OCI-LY7 (cell line): Measurements from ENCODE around the gene SCLT1. TPM values are rescaled to one million over a fixed set of nuclear protein-coding genes. Genes with fewer than 3 reads are reported as not detected.

Experiments
- BruUV-seq: library from RNA; stranded (reverse); fragments of 400-500 nt; replicated peaks from 2 replicates; lab custom pipeline; 2021; lab: Mats Ljungman, UMichigan
- CTCF ChIA-PET: fragments of 300-600 bp; sonication (Branson Sonifier 250); formaldehyde crosslinking; loops from one replicate; lab custom pipeline; 2022; ENCODE audit warnings: antibody characterized with exemption; ENCODE audit not compliant: unreplicated experiment; lab: Charles Lee
- POLR2A ChIA-PET: fragments of 300-600 bp; sonication (Branson Sonifier 250); formaldehyde crosslinking; loops from one replicate; lab custom pipeline; 2022; ENCODE audit warnings: antibody characterized with exemption; lab: Charles Lee
- DNase-seq: peaks from one replicate; pipeline ENCODE4 v3.0.0-alpha.2; 2015; ENCODE audit warnings: low spot score
- H2AFZ ChIP-seq: fragments of 200-600 bp; sonication (generic), shearing (Covaris generic); 2 replicates; pipeline ENCODE4 v1.6.1; 2014; ENCODE audit warnings: mild to moderate bottlenecking, antibody characterized with exemption, low read length, moderate library complexity
- H3K27ac ChIP-seq: fragments of 200-600 bp; sonication (generic); 2 replicates; pipeline ENCODE4 v1.5.1; 2014; ENCODE audit warnings: mixed run types, low read depth, mild to moderate bottlenecking, moderate library complexity, low read length, inconsistent platforms; ENCODE audit not compliant: poor library complexity, severe bottlenecking
- H3K36me3 ChIP-seq: fragments of 200-600 bp; sonication (generic); 2 replicates; pipeline ENCODE4 v1.6.1; 2014; ENCODE audit warnings: mild to moderate bottlenecking, antibody characterized with exemption, low read length, moderate library complexity, mixed read lengths; ENCODE audit not compliant: insufficient read depth
- H3K4me1 ChIP-seq: fragments of 200-600 bp; sonication (generic); 2 replicates; pipeline ENCODE4 v1.5.1; 2014; ENCODE audit warnings: mild to moderate bottlenecking, low read length; ENCODE audit not compliant: insufficient read depth, poor library complexity, severe bottlenecking
- H3K4me2 ChIP-seq: fragments of 200-600 bp; sonication (generic); 2 replicates; pipeline ENCODE4 v1.6.1; 2014; ENCODE audit warnings: mild to moderate bottlenecking, low read length
- H3K4me3 ChIP-seq: fragments of 200-600 bp; sonication (generic); 2 replicates; pipeline ENCODE4 v1.5.1; 2014; ENCODE audit warnings: mild to moderate bottlenecking, low read depth, low read length; ENCODE audit not compliant: poor library complexity, severe bottlenecking
- H3K79me2 ChIP-seq: fragments of 200-600 bp; sonication (generic); 2 replicates; pipeline ENCODE4 v1.6.1; 2016; ENCODE audit warnings: low read depth, mild to moderate bottlenecking, low read length, moderate library complexity, mixed read lengths; ENCODE audit not compliant: insufficient read depth
- H3K9me2 ChIP-seq: fragments of 200-600 bp; sonication (generic); 2 replicates; pipeline ENCODE4 v1.6.1; 2016; ENCODE audit warnings: mild to moderate bottlenecking, low read length, mixed read lengths; ENCODE audit not compliant: insufficient read depth
- H3K9me3 ChIP-seq: fragments of 200-600 bp; sonication (generic); 2 replicates; pipeline ENCODE4 v1.6.1; 2014; ENCODE audit warnings: mild to moderate bottlenecking, mixed run types, low read length, mixed read lengths
- H4K20me1 ChIP-seq: fragments of 200-600 bp; sonication (generic); 2 replicates; pipeline ENCODE4 v1.6.1; 2014; ENCODE audit warnings: mild to moderate bottlenecking, antibody characterized with exemption, low read length, moderate library complexity, mixed read lengths; ENCODE audit not compliant: insufficient read depth
- CTCF ChIP-seq: fragments of 200-600 bp; sonication (generic); conservative IDR thresholded peaks from 2 replicates; pipeline ENCODE4 v1.5.1; 2014; ENCODE audit warnings: mild to moderate bottlenecking, antibody characterized with exemption, low read length, moderate library complexity, mixed read lengths
- EZH2phosphoT487 ChIP-seq: fragments of 200-600 bp; sonication (generic); IDR thresholded peaks from 2 replicates; pipeline ENCODE4 v1.6.1; 2018; ENCODE audit warnings: low read depth, borderline replicate concordance, mild to moderate bottlenecking, mixed run types, antibody characterized with exemption, low read length, moderate library complexity, mixed read lengths
- intact Hi-C: fragments of 100-400 bp; cut with micrococcal nuclease; formaldehyde crosslinking; loops from one replicate; pipeline ENCODE4 v1.10.0; 2022; ENCODE audit not compliant: unreplicated experiment
- total RNA-seq, 2 experiments: library from RNA; depleted of rRNA in 1 of 2; stranded (reverse); fragments of >200 nt in 1 of 2; shearing (Covaris generic) in 1 of 2; gene quantifications; 2 replicates each; pipeline ENCODE4 v1.2.3, GENCODE V29; 2014 to 2022

The SCLT1 gene
- total RNA-seq, 2 experiments from 2014 or later, result 36.9 to 42.0 TPM

GRCh38 chr4:128865132-128865531, 228.2 kb downstream of the SCLT1 start:
- Histone ChIP-seq H3K27ac (no peak overlapping the region), H3K36me3 (peaks cover 100% of the 10 kb centered on the region), H3K4me2 (no peak overlapping the region), H3K79me2 (peaks cover 11% of the 10 kb centered on the region; the same call in 1 of the 2 replicates), H3K9me2 (no peaks in the 10 kb centered on the region), H2AFZ (no peak overlapping the region), H3K4me1 (peaks cover 5% of the 10 kb centered on the region), H3K9me3 (no peaks in the 10 kb centered on the region), H3K4me3 (no peak overlapping the region), H4K20me1 (0 out of 2 replicates have a peak, but pooled peaks cover 11% of the 10 kb centered on the region)
- CTCF ChIA-PET, result no interaction called here
- BruUV-seq, result no TSS peak
- TF ChIP-seq EZH2phosphoT487 (no peak), CTCF (no peak)
- POLR2A ChIA-PET, result no interaction called here
- DNase-seq, result no peak
- intact Hi-C loops, result no loop called here

- Histone ChIP-seq H3K4me1 (peaks cover 5% of the 10 kb centered on the region), H3K9me3 (no peaks in the 10 kb centered on the region), H3K36me3 (peaks cover 100% of the 10 kb centered on the region), H3K4me3 (no peak overlapping the region), H4K20me1 (0 out of 2 replicates have a peak, but pooled peaks cover 11% of the 10 kb centered on the region), H3K79me2 (peaks cover 11% of the 10 kb centered on the region; the same call in 1 of the 2 replicates), H3K4me2 (no peak overlapping the region), H2AFZ (no peak overlapping the region), H3K27ac (no peak overlapping the region), H3K9me2 (no peaks in the 10 kb centered on the region)
- TF ChIP-seq EZH2phosphoT487, result no peak
- TF ChIP-seq CTCF, result peak; percentile 97
- ChIA-PET CTCF (interaction anchor here (0.6 kb wide), 1 partner anchor 291 kb away, joined by 4 read pairs; no protein-coding TSS in a partner anchor), POLR2A (interaction anchor here (0.6 to 1.0 kb wide), 2 partner anchors 23 to 24 kb away, joined by 3 read pairs; no protein-coding TSS in a partner anchor)
- DNase-seq, result peak; percentile 62
- intact Hi-C loops, result loop anchor here (1.0 to 5.0 kb wide), 5 partner anchors 36 to 672 kb away; partner anchors contain the start of gene JADE1
- BruUV-seq, result TSS peak; percentile 9
These were observed 229.8 kb downstream of the SCLT1 start for GRCh38 chr4:128863312-128864075.
